GM23338 (cell line): ENCODE results near the gene CDK16. TPM values are rescaled to one million over a fixed set of nuclear protein-coding genes. Genes with fewer than 3 reads are reported as not detected.

Source experiments
- ATAC-seq: fragments of 200-7000 bp; cut with Tn5 transposase; 3 replicates; pipeline ENCODE4 v1.9.1; 2020
- DNase-seq: peaks from one replicate; pipeline ENCODE4 v3.0.0-alpha.2; 2015; ENCODE audit warnings: low spot score
- H2AFZ ChIP-seq: fragments of 200-600 bp; sonication (generic); 2 replicates; pipeline ENCODE4 v1.8.0; 2016; ENCODE audit warnings: antibody characterized with exemption, mild to moderate bottlenecking, moderate library complexity
- H3F3A ChIP-seq: fragments of 200-600 bp; sonication (generic); replicated peaks from 2 replicates; pipeline ENCODE4 v1.8.0; 2017; ENCODE audit warnings: antibody characterized with exemption, mixed run types, low read depth
- H3K27ac ChIP-seq: fragments of 200-600 bp; sonication (generic); 2 replicates; pipeline ENCODE4 v1.6.1; 2016; ENCODE audit warnings: low read depth
- H3K27me3 ChIP-seq: fragments of 200-600 bp; sonication (generic); 2 replicates; pipeline ENCODE4 v1.8.0; 2016; ENCODE audit warnings: mild to moderate bottlenecking, mixed run types, moderate library complexity; ENCODE audit not compliant: insufficient read depth
- H3K36me3 ChIP-seq: fragments of 200-600 bp; sonication (generic); 2 replicates; pipeline ENCODE4 v1.8.0; 2016; ENCODE audit warnings: mild to moderate bottlenecking; ENCODE audit not compliant: insufficient read depth
- H3K4me1 ChIP-seq: fragments of 200-600 bp; sonication (generic); 2 replicates; pipeline ENCODE4 v1.8.0; 2016; ENCODE audit warnings: mild to moderate bottlenecking, moderate library complexity; ENCODE audit not compliant: insufficient read depth
- H3K4me2 ChIP-seq: fragments of 200-600 bp; sonication (generic); 2 replicates; pipeline ENCODE4 v1.7.1; 2017; ENCODE audit warnings: mixed run types
- H3K4me3 ChIP-seq: fragments of 200-600 bp; sonication (generic); 2 replicates; pipeline ENCODE4 v1.6.1; 2016; ENCODE audit warnings: mixed run types
- H3K79me2 ChIP-seq: fragments of 200-600 bp; sonication (generic); replicated peaks from 2 replicates; pipeline ENCODE4 v1.8.0; 2017; ENCODE audit warnings: mild to moderate bottlenecking; ENCODE audit not compliant: insufficient read depth
- H3K9me2 ChIP-seq: fragments of 200-600 bp; sonication (generic); 2 replicates; pipeline ENCODE4 v1.8.0; 2017; ENCODE audit not compliant: insufficient read depth
- H4K20me1 ChIP-seq: fragments of 200-600 bp; sonication (generic); replicated peaks from 2 replicates; pipeline ENCODE4 v1.8.0; 2017; ENCODE audit warnings: mild to moderate bottlenecking; ENCODE audit not compliant: insufficient read depth
- H3K27ac Mint-ChIP-seq: 2 replicates; pipeline ENCODE4 v1.8.0; 2020; ENCODE audit warnings: inconsistent platforms, mild to moderate bottlenecking, moderate library complexity, mixed read lengths
- H3K27me3 Mint-ChIP-seq: 3 replicates; pipeline ENCODE4 v1.8.0; 2022; ENCODE audit warnings: low read depth, mild to moderate bottlenecking, moderate library complexity, mixed read lengths, inconsistent platforms; ENCODE audit not compliant: insufficient read depth, poor library complexity
- H3K36me3 Mint-ChIP-seq: 3 replicates; pipeline ENCODE4 v1.8.0; 2021; ENCODE audit warnings: low read depth, mild to moderate bottlenecking, inconsistent platforms, moderate library complexity, mixed read lengths
- H3K4me1 Mint-ChIP-seq: 3 replicates; pipeline ENCODE4 v1.8.0; 2020; ENCODE audit warnings: mild to moderate bottlenecking, inconsistent platforms, mixed read lengths
- H3K4me3 Mint-ChIP-seq: 3 replicates; pipeline ENCODE4 v1.8.0; 2021; ENCODE audit warnings: moderate library complexity, mild to moderate bottlenecking, inconsistent platforms, mixed read lengths
- H3K9me3 Mint-ChIP-seq: 3 replicates; pipeline ENCODE4 v1.8.0; 2020; ENCODE audit warnings: moderate library complexity, mild to moderate bottlenecking, inconsistent platforms, mixed read lengths
- CREB1 ChIP-seq: fragments of 250-450 bp; sonication (Bioruptor Pico); IDR thresholded peaks from 2 replicates; pipeline ENCODE4 v1.5.0; 2020; ENCODE audit warnings: low read depth, mild to moderate bottlenecking, moderate library complexity
- EZH2phosphoT487 ChIP-seq: fragments of 200-600 bp; sonication (generic); IDR thresholded peaks from one replicate; pipeline ENCODE4 v1.8.1; 2018; ENCODE audit warnings: antibody characterized with exemption; ENCODE audit not compliant: unreplicated experiment
- JUNB ChIP-seq: IDR thresholded peaks from one replicate; pipeline ENCODE4 v1.6.1; 2016; ENCODE audit warnings: antibody characterized with exemption; ENCODE audit not compliant: unreplicated experiment
- POLR2AphosphoS5 ChIP-seq: IDR thresholded peaks from 2 replicates; pipeline ENCODE4 v1.6.1; 2016; ENCODE audit warnings: antibody characterized with exemption, low read depth
- STAT1 ChIP-seq: IDR thresholded peaks from one replicate; pipeline ENCODE4 v1.6.1; 2016; ENCODE audit warnings: antibody characterized with exemption; ENCODE audit not compliant: unreplicated experiment
- polyA plus RNA-seq: library from polyadenylated mRNA; unstranded; fragments of >200 nt; fragmentation: Nextera tagmentation; extraction: Ambion mirVana; gene quantifications from 2 replicates; pipeline ENCODE4 v1.2.1, GENCODE V29; 2016
- total RNA-seq: library from RNA; depleted of rRNA; stranded (reverse); fragments of >200 nt; shearing (Covaris generic); gene quantifications from 2 replicates; pipeline ENCODE4 v1.2.3, GENCODE V29; 2014
- TF ChIP-seq, protein P1 (sequence below): IDR thresholded peaks from 2 replicates; pipeline ENCODE4 v1.6.1; 2016; ENCODE audit warnings: antibody characterized with exemption
- TF ChIP-seq, protein P2 (sequence below): IDR thresholded peaks from one replicate; pipeline ENCODE4 v1.6.1; 2018; ENCODE audit warnings: antibody characterized with exemption; ENCODE audit not compliant: unreplicated experiment
- TF ChIP-seq, protein P3 (sequence below): fragments of 250-450 bp; sonication (Bioruptor Pico); IDR thresholded peaks from 2 replicates; pipeline ENCODE4 v1.5.0; 2020; ENCODE audit warnings: mild to moderate bottlenecking, moderate library complexity

Gene CDK16
- total and polyA plus RNA-seq, 2 experiments from 2014 or later, result 58.9 to 158 TPM

DNA sequence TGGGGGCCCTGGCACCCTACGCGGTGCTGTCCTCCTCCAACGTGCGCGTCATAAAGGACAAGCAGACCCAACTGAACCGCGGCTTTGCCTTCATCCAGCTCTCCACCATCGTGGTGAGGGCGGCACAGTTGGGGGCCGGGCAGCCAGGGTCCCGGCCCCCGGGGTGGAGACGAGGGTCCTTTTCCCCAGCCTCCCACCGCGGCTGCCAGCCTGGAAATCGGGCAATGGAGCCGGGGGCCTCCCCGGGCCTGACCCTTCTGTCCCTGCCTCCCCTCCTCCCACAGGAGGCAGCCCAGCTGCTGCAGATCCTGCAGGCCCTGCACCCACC, 38.6 kb upstream of the CDK16 start:
- Mint-ChIP-seq H3K27me3 (peaks cover 4% of the 10 kb centered on the region), H3K27ac (no peak overlapping the region), H3K4me1 (no peaks in the 10 kb centered on the region), H3K4me3 (no peak overlapping the region), H3K9me3 (no peaks in the 10 kb centered on the region), H3K36me3 (peaks cover 40% of the 10 kb centered on the region)
- Histone ChIP-seq H3K4me3 (no peak overlapping the region), H3F3A (no peaks in the 10 kb centered on the region), H3K27ac (no peak overlapping the region), H3K27me3 (no peaks in the 10 kb centered on the region), H3K36me3 (0 out of 2 replicates have a peak, but pooled peaks cover 3% of the 10 kb centered on the region), H3K4me2 (no peak overlapping the region), H2AFZ (no peak overlapping the region), H4K20me1 (no peaks in the 10 kb centered on the region), H3K9me2 (no peaks in the 10 kb centered on the region), H3K4me1 (no peaks in the 10 kb centered on the region), H3K79me2 (no peaks in the 10 kb centered on the region)
- TF ChIP-seq STAT1 (no peak), EZH2phosphoT487 (no peak), CREB1 (CRISPR knock-in tag) (no peak), JUNB (no peak), POLR2AphosphoS5 (no peak)
- TF ChIP-seq, protein P1, sequence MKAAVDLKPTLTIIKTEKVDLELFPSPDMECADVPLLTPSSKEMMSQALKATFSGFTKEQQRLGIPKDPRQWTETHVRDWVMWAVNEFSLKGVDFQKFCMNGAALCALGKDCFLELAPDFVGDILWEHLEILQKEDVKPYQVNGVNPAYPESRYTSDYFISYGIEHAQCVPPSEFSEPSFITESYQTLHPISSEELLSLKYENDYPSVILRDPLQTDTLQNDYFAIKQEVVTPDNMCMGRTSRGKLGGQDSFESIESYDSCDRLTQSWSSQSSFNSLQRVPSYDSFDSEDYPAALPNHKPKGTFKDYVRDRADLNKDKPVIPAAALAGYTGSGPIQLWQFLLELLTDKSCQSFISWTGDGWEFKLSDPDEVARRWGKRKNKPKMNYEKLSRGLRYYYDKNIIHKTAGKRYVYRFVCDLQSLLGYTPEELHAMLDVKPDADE, result no peak
- TF ChIP-seq, protein P2, sequence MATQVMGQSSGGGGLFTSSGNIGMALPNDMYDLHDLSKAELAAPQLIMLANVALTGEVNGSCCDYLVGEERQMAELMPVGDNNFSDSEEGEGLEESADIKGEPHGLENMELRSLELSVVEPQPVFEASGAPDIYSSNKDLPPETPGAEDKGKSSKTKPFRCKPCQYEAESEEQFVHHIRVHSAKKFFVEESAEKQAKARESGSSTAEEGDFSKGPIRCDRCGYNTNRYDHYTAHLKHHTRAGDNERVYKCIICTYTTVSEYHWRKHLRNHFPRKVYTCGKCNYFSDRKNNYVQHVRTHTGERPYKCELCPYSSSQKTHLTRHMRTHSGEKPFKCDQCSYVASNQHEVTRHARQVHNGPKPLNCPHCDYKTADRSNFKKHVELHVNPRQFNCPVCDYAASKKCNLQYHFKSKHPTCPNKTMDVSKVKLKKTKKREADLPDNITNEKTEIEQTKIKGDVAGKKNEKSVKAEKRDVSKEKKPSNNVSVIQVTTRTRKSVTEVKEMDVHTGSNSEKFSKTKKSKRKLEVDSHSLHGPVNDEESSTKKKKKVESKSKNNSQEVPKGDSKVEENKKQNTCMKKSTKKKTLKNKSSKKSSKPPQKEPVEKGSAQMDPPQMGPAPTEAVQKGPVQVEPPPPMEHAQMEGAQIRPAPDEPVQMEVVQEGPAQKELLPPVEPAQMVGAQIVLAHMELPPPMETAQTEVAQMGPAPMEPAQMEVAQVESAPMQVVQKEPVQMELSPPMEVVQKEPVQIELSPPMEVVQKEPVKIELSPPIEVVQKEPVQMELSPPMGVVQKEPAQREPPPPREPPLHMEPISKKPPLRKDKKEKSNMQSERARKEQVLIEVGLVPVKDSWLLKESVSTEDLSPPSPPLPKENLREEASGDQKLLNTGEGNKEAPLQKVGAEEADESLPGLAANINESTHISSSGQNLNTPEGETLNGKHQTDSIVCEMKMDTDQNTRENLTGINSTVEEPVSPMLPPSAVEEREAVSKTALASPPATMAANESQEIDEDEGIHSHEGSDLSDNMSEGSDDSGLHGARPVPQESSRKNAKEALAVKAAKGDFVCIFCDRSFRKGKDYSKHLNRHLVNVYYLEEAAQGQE, result no peak
- TF ChIP-seq, protein P3, sequence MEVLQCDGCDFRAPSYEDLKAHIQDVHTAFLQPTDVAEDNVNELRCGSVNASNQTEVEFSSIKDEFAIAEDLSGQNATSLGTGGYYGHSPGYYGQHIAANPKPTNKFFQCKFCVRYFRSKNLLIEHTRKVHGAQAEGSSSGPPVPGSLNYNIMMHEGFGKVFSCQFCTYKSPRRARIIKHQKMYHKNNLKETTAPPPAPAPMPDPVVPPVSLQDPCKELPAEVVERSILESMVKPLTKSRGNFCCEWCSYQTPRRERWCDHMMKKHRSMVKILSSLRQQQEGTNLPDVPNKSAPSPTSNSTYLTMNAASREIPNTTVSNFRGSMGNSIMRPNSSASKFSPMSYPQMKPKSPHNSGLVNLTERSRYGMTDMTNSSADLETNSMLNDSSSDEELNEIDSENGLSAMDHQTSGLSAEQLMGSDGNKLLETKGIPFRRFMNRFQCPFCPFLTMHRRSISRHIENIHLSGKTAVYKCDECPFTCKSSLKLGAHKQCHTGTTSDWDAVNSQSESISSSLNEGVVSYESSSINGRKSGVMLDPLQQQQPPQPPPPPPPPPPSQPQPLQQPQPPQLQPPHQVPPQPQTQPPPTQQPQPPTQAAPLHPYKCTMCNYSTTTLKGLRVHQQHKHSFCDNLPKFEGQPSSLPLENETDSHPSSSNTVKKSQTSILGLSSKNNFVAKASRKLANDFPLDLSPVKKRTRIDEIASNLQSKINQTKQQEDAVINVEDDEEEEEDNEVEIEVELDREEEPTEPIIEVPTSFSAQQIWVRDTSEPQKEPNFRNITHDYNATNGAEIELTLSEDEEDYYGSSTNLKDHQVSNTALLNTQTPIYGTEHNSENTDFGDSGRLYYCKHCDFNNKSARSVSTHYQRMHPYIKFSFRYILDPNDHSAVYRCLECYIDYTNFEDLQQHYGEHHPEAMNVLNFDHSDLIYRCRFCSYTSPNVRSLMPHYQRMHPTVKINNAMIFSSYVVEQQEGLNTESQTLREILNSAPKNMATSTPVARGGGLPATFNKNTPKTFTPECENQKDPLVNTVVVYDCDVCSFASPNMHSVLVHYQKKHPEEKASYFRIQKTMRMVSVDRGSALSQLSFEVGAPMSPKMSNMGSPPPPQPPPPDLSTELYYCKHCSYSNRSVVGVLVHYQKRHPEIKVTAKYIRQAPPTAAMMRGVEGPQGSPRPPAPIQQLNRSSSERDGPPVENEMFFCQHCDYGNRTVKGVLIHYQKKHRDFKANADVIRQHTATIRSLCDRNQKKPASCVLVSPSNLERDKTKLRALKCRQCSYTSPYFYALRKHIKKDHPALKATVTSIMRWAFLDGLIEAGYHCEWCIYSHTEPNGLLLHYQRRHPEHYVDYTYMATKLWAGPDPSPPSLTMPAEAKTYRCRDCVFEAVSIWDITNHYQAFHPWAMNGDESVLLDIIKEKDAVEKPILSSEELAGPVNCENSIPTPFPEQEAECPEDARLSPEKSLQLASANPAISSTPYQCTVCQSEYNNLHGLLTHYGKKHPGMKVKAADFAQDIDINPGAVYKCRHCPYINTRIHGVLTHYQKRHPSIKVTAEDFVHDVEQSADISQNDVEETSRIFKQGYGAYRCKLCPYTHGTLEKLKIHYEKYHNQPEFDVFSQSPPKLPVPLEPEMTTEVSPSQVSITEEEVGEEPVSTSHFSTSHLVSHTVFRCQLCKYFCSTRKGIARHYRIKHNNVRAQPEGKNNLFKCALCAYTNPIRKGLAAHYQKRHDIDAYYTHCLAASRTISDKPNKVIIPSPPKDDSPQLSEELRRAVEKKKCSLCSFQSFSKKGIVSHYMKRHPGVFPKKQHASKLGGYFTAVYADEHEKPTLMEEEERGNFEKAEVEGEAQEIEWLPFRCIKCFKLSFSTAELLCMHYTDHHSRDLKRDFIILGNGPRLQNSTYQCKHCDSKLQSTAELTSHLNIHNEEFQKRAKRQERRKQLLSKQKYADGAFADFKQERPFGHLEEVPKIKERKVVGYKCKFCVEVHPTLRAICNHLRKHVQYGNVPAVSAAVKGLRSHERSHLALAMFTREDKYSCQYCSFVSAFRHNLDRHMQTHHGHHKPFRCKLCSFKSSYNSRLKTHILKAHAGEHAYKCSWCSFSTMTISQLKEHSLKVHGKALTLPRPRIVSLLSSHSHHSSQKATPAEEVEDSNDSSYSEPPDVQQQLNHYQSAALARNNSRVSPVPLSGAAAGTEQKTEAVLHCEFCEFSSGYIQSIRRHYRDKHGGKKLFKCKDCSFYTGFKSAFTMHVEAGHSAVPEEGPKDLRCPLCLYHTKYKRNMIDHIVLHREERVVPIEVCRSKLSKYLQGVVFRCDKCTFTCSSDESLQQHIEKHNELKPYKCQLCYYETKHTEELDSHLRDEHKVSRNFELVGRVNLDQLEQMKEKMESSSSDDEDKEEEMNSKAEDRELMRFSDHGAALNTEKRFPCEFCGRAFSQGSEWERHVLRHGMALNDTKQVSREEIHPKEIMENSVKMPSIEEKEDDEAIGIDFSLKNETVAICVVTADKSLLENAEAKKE (CRISPR knock-in tag), result no peak
- ATAC-seq (no peak), DNase-seq (no peak)
